Measurements from ENCODE around the gene MAST4.
"Not testable (repeated sequence)": the region's sequence is repeated elsewhere in the genome, so short reads cannot be mapped to it uniquely, and the experiment has no call there.

MAST4 gene

GRCh38 chr5:66742896-66743247 is 146.7 kb downstream of the MAST4 start:
- no peak for DNase-seq (ENCODE audit: low spot score)

- DNase-seq (ENCODE audit: low spot score), result no peak
Measured at GRCh38 chr5:66743344-66743743, 147.2 kb downstream of the MAST4 start.

GRCh38 chr5:66744040-66744439 is 147.8 kb downstream of the MAST4 start:
- DNase-seq (ENCODE audit: low spot score), result no peak

- DNase-seq (ENCODE audit: low spot score), result no peak
Measured at GRCh38 chr5:66745297-66745696, 149.1 kb downstream of the MAST4 start.

GRCh38 chr5:66747607-66748006 is 151.4 kb downstream of the MAST4 start:
- no peak for DNase-seq (ENCODE audit: low spot score)

- not testable (repeated sequence) for DNase-seq (ENCODE audit: low spot score)
Measured at GRCh38 chr5:66752668-66753067, 156.5 kb downstream of the MAST4 start.

- DNase-seq (ENCODE audit: low spot score), result no peak
Measured at GRCh38 chr5:66757219-66757833, 161.1 kb downstream of the MAST4 start.

GRCh38 chr5:66757834-66758371 is 161.7 kb downstream of the MAST4 start:
- DNase-seq (ENCODE audit: low spot score), result no peak

GRCh38 chr5:66769030-66769733 is 173.0 kb downstream of the MAST4 start:
- no peak for DNase-seq (ENCODE audit: low spot score)

- peak; percentile 61 for DNase-seq (ENCODE audit: low spot score)
Measured at GRCh38 chr5:66769839-66770617, 173.8 kb downstream of the MAST4 start.

GRCh38 chr5:66777868-66778267 is 181.7 kb downstream of the MAST4 start:
- no peak for DNase-seq (ENCODE audit: low spot score)

GRCh38 chr5:66779528-66779927 is 183.3 kb downstream of the MAST4 start:
- no peak for DNase-seq (ENCODE audit: low spot score)

GRCh38 chr5:66788556-66788955 is 192.4 kb downstream of the MAST4 start:
- DNase-seq (ENCODE audit: low spot score), result no peak

- DNase-seq (ENCODE audit: low spot score), result no peak
Measured at GRCh38 chr5:66789434-66789833, 193.2 kb downstream of the MAST4 start.

- DNase-seq (ENCODE audit: low spot score), result no peak
Measured at GRCh38 chr5:66793049-66793448, 196.9 kb downstream of the MAST4 start.

GRCh38 chr5:66795682-66796081 is 199.5 kb downstream of the MAST4 start:
- DNase-seq (ENCODE audit: low spot score), result no peak

GRCh38 chr5:66796305-66797292 is 200.4 kb downstream of the MAST4 start:
- DNase-seq (ENCODE audit: low spot score), result no peak

GRCh38 chr5:66802941-66803340 is 206.7 kb downstream of the MAST4 start:
- DNase-seq (ENCODE audit: low spot score), result no peak

GRCh38 chr5:66805514-66806430 is 209.6 kb downstream of the MAST4 start:
- DNase-seq (ENCODE audit: low spot score), result no peak

GRCh38 chr5:66807743-66808142 is 211.6 kb downstream of the MAST4 start:
- no peak for DNase-seq (ENCODE audit: low spot score)

GRCh38 chr5:66808663-66809062 is 212.5 kb downstream of the MAST4 start:
- DNase-seq (ENCODE audit: low spot score), result no peak

Data from ecto neural progenitor cell (in vitro differentiated cells).